Measurements from ENCODE around the gene PHETA1. TPM values are rescaled to one million over a fixed set of nuclear protein-coding genes. Genes with fewer than 3 reads are reported as not detected.

The PHETA1 gene
- total RNA-seq, 4 donors from 2014 or later = 5.5 to 14.6 (median 8.9) TPM

DNA sequence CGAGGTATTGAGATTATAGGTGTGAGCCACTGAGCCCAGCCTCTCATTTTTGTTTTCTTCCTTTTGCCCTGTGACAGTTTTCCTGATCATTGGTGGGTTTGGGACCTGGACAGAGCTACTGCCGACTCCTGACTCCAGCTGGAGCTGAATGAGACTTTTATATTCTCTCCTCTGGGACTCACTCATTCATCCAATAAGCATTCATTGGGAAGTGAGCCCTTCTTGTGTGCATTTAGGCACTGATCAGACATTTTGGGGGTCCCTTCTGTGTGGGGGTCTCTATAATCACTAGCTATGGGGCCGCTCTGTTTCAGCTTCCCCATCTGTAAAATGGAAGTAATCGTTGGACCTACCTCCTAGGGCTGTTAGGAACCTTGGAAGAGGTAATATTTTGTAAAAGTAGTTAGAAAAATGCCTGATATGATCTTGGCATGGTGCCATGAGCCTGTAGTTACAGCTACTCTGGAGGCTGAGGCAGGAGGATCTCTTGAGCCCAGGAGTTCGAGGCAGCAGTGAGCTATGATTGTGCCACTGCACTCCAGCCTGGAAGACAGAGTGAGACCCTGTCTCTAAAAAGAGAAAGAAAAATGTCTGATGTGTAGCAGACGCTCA lies 44.0 kb upstream of the PHETA1 start:
- no peak for ATAC-seq (ENCODE audit: low FRiP score)
- TF ChIP-seq, protein P1, sequence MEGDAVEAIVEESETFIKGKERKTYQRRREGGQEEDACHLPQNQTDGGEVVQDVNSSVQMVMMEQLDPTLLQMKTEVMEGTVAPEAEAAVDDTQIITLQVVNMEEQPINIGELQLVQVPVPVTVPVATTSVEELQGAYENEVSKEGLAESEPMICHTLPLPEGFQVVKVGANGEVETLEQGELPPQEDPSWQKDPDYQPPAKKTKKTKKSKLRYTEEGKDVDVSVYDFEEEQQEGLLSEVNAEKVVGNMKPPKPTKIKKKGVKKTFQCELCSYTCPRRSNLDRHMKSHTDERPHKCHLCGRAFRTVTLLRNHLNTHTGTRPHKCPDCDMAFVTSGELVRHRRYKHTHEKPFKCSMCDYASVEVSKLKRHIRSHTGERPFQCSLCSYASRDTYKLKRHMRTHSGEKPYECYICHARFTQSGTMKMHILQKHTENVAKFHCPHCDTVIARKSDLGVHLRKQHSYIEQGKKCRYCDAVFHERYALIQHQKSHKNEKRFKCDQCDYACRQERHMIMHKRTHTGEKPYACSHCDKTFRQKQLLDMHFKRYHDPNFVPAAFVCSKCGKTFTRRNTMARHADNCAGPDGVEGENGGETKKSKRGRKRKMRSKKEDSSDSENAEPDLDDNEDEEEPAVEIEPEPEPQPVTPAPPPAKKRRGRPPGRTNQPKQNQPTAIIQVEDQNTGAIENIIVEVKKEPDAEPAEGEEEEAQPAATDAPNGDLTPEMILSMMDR (IDR thresholded peaks at IDR 0.05) = no peak
- no peak for DNase-seq (ENCODE audit: low spot score)

DNA sequence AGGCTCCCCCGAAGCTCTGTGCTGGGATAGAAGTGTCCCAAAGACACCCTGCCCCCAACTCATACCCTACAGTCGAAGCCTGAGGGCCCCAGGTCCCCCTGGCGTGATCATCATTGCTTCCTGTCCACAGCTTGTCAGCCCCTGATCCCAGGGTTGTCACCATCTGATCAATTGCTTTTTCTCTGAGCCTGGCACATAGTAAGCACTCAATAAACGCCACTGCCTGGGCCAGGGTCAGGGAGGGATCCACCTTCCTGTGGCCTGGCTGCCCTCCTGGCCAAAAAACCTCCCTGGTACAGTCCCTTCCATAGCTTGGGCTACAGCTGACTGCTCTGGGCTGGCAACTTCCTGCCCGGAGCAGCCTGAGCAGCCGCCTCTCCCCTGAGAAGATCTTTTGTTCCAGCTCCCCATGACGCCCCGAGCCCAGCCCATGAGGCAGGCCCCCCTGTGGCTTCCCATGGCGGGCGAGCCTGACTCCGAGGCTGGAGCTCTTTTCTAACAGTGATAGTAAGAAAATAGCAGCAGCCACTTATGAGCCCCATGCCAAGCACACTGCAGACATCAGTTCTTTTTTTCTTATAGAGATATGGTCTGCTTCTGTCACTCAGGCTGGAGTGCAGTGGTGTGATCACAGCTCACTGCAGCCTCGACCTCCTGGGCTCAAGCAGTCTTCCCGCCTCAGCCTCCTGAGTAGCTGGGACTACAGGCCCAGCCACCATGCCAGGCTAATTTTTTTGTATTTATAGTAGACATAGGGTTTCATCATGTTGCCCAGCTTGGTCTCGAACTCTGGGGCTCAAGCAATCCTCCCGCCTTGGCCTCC lies 43.3 kb upstream of the PHETA1 start:
- ATAC-seq (ENCODE audit: low FRiP score) = no peak
- no peak for DNase-seq (ENCODE audit: low spot score)
- TF ChIP-seq, protein P1 (IDR thresholded peaks at IDR 0.05) = no peak

DNA sequence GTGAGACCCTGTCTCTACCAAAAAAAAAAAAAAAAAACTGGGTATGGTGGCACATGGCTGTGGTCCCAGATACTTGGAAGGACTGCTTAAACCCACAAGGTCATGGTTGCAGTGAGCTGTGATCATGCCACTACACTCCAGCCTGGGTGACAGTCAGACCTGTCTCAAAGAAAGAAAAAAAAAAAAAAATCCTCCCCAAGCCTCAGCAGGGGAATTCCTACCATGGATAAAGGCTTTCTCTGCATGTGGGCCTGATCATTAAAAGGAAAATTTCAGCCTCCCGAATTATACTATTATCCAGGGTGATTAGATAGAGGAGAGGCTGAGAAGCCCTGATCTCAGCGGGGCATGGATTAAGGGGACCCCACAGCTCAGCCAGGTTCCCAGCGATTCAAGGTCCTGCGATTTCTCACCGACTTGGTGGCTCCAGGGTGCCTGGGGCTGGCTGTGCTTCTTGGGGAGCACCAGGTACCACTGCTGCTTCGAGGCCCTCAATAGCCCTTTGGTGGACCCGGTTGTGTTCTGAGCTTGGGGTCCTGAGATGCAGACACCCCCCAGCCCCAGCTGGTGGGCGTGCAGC lies 42.4 kb upstream of the PHETA1 start:
- no peak for ATAC-seq (ENCODE audit: low FRiP score)
- TF ChIP-seq, protein P1 (IDR thresholded peaks at IDR 0.05) = no peak
- DNase-seq (ENCODE audit: low spot score) = no peak

DNA sequence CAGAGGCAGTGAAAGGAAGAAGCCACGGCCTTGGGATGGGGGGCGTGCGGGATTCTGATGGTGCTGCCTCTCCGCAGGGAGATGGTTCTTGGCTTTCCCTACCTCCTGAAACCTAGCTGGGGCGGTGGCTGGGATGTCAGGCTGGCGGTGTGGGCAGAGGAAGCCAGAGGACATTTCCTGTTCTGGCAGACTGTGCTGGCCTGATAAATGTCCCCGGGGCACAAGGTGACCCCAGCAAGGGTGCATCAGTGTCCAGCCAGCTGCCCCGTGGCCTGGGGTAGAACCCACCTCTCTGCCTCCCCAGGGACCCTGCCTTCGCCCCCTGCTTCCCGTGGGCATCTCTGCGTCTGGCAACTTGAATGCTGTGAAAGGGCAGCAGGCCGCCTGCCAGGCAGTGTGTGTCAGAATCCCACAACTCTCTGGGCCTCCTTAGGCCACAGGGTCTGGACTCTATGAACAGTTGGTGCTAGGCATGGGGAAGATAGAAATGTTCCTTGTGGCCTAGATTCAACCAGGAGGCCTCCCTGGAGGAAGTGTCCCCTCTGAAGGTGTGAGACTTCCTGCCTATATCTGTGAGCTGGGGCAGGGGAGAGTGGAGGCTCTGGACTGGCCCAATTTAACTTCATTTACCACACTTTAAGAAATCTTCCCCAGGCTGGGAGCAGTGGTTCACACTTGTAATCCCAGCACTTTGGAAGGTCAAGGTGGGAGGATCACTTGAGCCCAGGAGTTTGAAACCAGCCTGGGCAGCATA lies 41.7 kb upstream of the PHETA1 start:
- DNase-seq (ENCODE audit: low spot score) = no peak
- ATAC-seq (ENCODE audit: low FRiP score) = no peak
- TF ChIP-seq, protein P1 (IDR thresholded peaks at IDR 0.05) = no peak

DNA sequence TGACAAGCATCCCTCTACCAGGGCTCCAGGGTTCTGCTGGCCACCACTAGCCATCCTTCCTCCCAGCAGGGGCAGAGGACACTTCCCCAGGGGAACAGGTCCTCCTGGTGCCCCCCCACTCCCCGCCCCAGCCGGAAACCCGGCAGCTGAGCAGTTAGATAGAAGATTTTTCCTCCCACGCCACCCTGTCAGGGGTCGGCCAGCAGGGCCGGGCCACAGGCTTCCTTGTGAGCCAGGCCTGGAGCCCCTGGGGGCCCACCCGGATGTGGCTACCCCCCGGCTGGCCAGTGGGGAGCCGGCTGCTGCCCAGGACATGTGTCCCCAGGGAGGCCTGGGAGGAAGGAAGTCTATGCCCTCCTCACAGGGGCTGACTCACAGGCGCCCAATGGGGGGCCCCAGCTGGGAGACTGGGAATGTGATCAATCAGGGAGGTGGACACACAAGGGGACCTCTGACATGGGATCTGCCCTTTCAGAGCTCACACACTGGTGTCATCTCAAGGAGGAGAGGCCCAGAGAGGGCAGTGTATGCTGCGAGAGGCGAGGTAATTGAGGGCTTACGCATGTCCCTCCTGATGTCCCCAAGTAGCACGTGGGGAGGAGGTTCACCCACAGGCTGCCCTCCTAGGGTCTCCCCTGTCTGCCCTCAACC lies 41.0 kb upstream of the PHETA1 start:
- ATAC-seq (ENCODE audit: low FRiP score) (no peak), DNase-seq (ENCODE audit: low spot score) (no peak)

DNA sequence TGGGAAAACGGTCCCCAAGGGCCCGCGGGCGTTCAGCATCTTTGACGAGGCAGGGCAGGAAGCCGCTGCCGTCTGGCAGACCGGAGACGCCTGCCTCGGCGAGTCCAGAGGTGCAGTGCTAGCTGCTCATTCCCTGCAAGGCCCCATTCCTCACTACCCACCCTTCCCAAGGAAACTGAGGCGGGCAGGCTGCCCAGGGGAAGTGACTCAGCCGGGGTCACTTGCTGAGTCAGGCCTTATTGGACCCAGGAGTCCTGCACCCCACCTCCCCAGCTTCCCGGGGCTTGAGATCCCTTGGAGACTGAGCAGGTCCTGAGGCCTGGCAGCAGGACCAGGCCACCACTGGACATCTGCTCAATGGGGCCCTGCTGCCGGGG lies 40.5 kb upstream of the PHETA1 start:
- TF ChIP-seq, protein P1 (IDR thresholded peaks at IDR 0.05) = no peak
- ATAC-seq (ENCODE audit: low FRiP score) (no peak), DNase-seq (ENCODE audit: low spot score) (no peak)

More for the DNA sequence above, 41.0 kb upstream of the PHETA1 start:
- TF ChIP-seq, protein P1 (IDR thresholded peaks at IDR 0.05) = no peak

All from omental fat pad (tissue), 4 donors.